K562 (cell line): Measurements from ENCODE around the gene AGPAT3. TPM values are rescaled to one million over a fixed set of nuclear protein-coding genes. Genes with fewer than 3 reads are reported as not detected.

Experiments used
- E4F1 ChIP-seq: fragments of 250-450 bp; sonication (Bioruptor Pico); IDR thresholded peaks from 2 replicates; pipeline ENCODE4 v1.5.0; 2021; ENCODE audit warnings: mild to moderate bottlenecking, borderline replicate concordance
- MEF2D ChIP-seq: conservative IDR thresholded peaks from 2 replicates; pipeline ENCODE4 v1.6.1; 2016; ENCODE audit warnings: low read depth, missing genetic modification characterization, missing compliant biosample characterization
- PHF20 ChIP-seq: fragments of 450-650 bp; IDR thresholded peaks from 2 replicates; pipeline ENCODE4 v1.6.1; 2018; ENCODE audit not compliant: partially characterized antibody
- TARDBP ChIP-seq: fragments of 450-650 bp; IDR thresholded peaks from 2 replicates; pipeline ENCODE4 v1.6.1; 2016
- TBL1XR1 ChIP-seq, 2 experiments: IDR thresholded peaks; 2 replicates each; pipeline ENCODE4 v1.6.1; 2012; ENCODE audit warnings: improper control_type of control experiment in 2 of 2, low read length in 2 of 2, mild to moderate bottlenecking in 1 of 2
- XRCC4 ChIP-seq: IDR thresholded peaks from one replicate; pipeline ENCODE4 v1.6.1; 2011; ENCODE audit not compliant: insufficient read depth, insufficient read length; ENCODE audit errors: extremely low read depth
- ZC3H4 ChIP-seq: sonication (generic); formaldehyde crosslinking; IDR thresholded peaks from 2 replicates; pipeline ENCODE4 v1.9.0; 2021; ENCODE audit warnings: missing genetic modification reagents, borderline replicate concordance
- ZNF395 ChIP-seq: fragments of 200-800 bp; sonication (Bioruptor generic); IDR thresholded peaks from 2 replicates; pipeline ENCODE4 v1.6.1; 2017; ENCODE audit warnings: missing genetic modification characterization, missing compliant biosample characterization
- ZNF699 ChIP-seq: fragments of 250-450 bp; sonication (Bioruptor Pico); IDR thresholded peaks from 2 replicates; pipeline ENCODE4 v1.8.0; 2021; ENCODE audit warnings: mild to moderate bottlenecking, moderate library complexity; ENCODE audit not compliant: insufficient replicate concordance
- polyA plus RNA-seq, 8 experiments: library from polyadenylated mRNA; depleted of rRNA in 4 of 8; stranded (reverse) in 5 of 8; unstranded in 3 of 8; fragments of >200 nt; fragmentation: Nextera tagmentation in 2 of 8; fragmentation: Illumina TruSeq in 1 of 8; extraction: Ambion mirVana in 2 of 8; extraction: Trizol in 1 of 8; gene quantifications; 2 replicates each; pipeline versions ENCODE4 v1.2.1 to v1.2.3, GENCODE V29; 2011 to 2014; ENCODE audit warnings: inconsistent platforms in 1 of 8, missing spikeins in 1 of 8
- total RNA-seq, 7 experiments: library from RNA; depleted of rRNA in 6 of 7; stranded (reverse); fragments of >200 nt in 6 of 7; fragmentation: Illumina TruSeq in 2 of 7; extraction: Trizol in 2 of 7; gene quantifications; 2 replicates each; pipeline versions ENCODE4 v1.2.1 to v1.2.3, GENCODE V29; 2011 to 2021; ENCODE audit warnings: low replicate concordance in 1 of 7

Gene AGPAT3
- total and polyA plus RNA-seq, 9 of the 15 experiments (the other 6 are each of a cell fraction or from before 2014, with no cell fraction given): 1.5 to 88.4 (median 35.7) TPM

DNA sequence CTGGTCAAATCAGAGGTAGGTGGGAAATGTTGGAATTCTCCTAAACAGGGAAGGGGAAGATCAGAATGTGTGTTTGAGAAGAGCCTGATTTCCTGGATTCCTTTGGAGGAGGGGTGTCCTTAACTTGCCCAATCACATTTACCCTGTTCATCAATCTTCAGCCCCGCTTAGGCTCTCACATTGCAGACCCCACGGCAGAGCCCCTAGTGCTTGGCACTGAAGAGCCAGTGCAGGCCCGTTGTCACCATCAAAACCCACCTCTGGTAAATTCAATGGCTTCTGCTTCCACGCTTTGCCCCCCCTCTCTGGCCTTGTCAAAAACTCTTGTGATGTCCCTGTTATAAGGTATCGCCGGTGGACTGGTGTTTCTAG is 2.3 kb downstream of the AGPAT3 start (continued):
- no peak for TF ChIP-seq E4F1 (CRISPR knock-in tag)
- no peak for TF ChIP-seq ZNF395 (CRISPR knock-in tag)
- no peak for TF ChIP-seq XRCC4
- no peak for TF ChIP-seq TARDBP
- no peak for TF ChIP-seq PHF20
- TF ChIP-seq ZC3H4 (CRISPR knock-in tag): 0 out of 2 replicates have a peak, but pooled peaks have one; percentile 54
- no peak for TF ChIP-seq MEF2D (tag)
- no peak for TF ChIP-seq TBL1XR1 (IDR thresholded peaks at IDR 0.05; ENCODE audit: low read length in 2 of 2)
- TF ChIP-seq ZNF699 (CRISPR knock-in tag): no peak
- TF ChIP-seq, all 486 proteins: peak for 6
